ENCODE measurements around the gene LUM.

LUM gene

GRCh38 chr12:91133871-91134270 lies 22.6 kb upstream of the LUM start:
- Mint-ChIP-seq H3K4me3 (no peak overlapping the region), H3K27ac (no peak overlapping the region), H3K36me3 (ENCODE audit: low read depth) (no peaks in the 10 kb centered on the region), H3K4me1 (peaks cover 25% of the 10 kb centered on the region), H3K27me3 (ENCODE audit: low read depth) (no peaks in the 10 kb centered on the region), H3K9me3 (no peaks in the 10 kb centered on the region)
- TF ChIP-seq, protein P1, sequence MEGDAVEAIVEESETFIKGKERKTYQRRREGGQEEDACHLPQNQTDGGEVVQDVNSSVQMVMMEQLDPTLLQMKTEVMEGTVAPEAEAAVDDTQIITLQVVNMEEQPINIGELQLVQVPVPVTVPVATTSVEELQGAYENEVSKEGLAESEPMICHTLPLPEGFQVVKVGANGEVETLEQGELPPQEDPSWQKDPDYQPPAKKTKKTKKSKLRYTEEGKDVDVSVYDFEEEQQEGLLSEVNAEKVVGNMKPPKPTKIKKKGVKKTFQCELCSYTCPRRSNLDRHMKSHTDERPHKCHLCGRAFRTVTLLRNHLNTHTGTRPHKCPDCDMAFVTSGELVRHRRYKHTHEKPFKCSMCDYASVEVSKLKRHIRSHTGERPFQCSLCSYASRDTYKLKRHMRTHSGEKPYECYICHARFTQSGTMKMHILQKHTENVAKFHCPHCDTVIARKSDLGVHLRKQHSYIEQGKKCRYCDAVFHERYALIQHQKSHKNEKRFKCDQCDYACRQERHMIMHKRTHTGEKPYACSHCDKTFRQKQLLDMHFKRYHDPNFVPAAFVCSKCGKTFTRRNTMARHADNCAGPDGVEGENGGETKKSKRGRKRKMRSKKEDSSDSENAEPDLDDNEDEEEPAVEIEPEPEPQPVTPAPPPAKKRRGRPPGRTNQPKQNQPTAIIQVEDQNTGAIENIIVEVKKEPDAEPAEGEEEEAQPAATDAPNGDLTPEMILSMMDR (IDR thresholded peaks at IDR 0.05; ENCODE audit: unreplicated experiment in 3 of 3), result no peak

GRCh38 chr12:91129662-91130362 lies 18.5 kb upstream of the LUM start:
- Mint-ChIP-seq H3K9me3 (no peaks in the 10 kb centered on the region), H3K4me1 (peaks cover 9% of the 10 kb centered on the region), H3K27me3 (ENCODE audit: low read depth) (no peaks in the 10 kb centered on the region), H3K36me3 (ENCODE audit: low read depth) (no peaks in the 10 kb centered on the region), H3K27ac (no peak overlapping the region), H3K4me3 (no peak overlapping the region)
- TF ChIP-seq, protein P1 (IDR thresholded peaks at IDR 0.05; ENCODE audit: unreplicated experiment in 3 of 3), result no peak

GRCh38 chr12:91127751-91128150 lies 16.5 kb upstream of the LUM start:
- H3K4me1 Mint-ChIP-seq, result peaks cover 3% of the 10 kb centered on the region
- TF ChIP-seq, protein P1 (IDR thresholded peaks at IDR 0.05; ENCODE audit: unreplicated experiment in 3 of 3), result no peak
- no peaks in the 10 kb centered on the region for H3K9me3 Mint-ChIP-seq
- H3K27ac Mint-ChIP-seq, result no peak overlapping the region
- no peaks in the 10 kb centered on the region for H3K27me3 Mint-ChIP-seq (ENCODE audit: low read depth)
- no peak overlapping the region for H3K4me3 Mint-ChIP-seq
- no peaks in the 10 kb centered on the region for H3K36me3 Mint-ChIP-seq (ENCODE audit: low read depth)

- TF ChIP-seq, protein P1 (IDR thresholded peaks at IDR 0.05; ENCODE audit: unreplicated experiment in 3 of 3), result no peak
- Mint-ChIP-seq H3K4me3 (no peak overlapping the region), H3K4me1 (no peaks in the 10 kb centered on the region), H3K27me3 (ENCODE audit: low read depth) (no peaks in the 10 kb centered on the region), H3K9me3 (peaks cover 2% of the 10 kb centered on the region), H3K36me3 (ENCODE audit: low read depth) (no peaks in the 10 kb centered on the region), H3K27ac (no peak overlapping the region)
Observed at GRCh38 chr12:91127306-91127705, 16.0 kb upstream of the LUM start.

DNA sequence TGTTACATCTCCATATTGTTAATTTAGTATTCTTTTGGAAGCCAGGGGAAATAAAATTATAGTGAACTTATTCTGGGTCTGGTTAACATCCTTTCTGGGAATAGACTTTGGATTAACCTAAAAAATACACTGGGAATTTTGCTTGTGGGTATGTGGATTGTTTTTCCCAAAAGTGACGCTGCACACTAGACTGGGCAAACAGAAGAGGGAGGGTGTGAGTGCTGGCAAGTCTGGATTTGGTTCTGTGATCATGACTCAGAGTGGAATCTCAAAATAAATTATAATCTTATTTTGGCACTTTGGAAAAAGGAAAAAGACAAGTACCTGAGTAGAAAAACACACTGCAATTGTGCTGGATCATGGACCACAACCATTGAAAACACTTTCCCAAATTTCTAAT lies 15.2 kb upstream of the LUM start:
- Mint-ChIP-seq H3K27me3 (ENCODE audit: low read depth) (no peaks in the 10 kb centered on the region), H3K27ac (no peak overlapping the region), H3K4me1 (no peaks in the 10 kb centered on the region), H3K36me3 (ENCODE audit: low read depth) (no peaks in the 10 kb centered on the region), H3K9me3 (peaks cover 3% of the 10 kb centered on the region), H3K4me3 (no peak overlapping the region)
- TF ChIP-seq, protein P1 (IDR thresholded peaks at IDR 0.05; ENCODE audit: unreplicated experiment in 3 of 3), result no peak

- TF ChIP-seq, protein P1 (IDR thresholded peaks at IDR 0.05; ENCODE audit: unreplicated experiment in 3 of 3), result no peak
- Mint-ChIP-seq H3K36me3 (ENCODE audit: low read depth) (no peaks in the 10 kb centered on the region), H3K4me3 (no peak overlapping the region), H3K27ac (no peak overlapping the region), H3K9me3 (peaks cover 3% of the 10 kb centered on the region), H3K27me3 (ENCODE audit: low read depth) (no peaks in the 10 kb centered on the region), H3K4me1 (no peaks in the 10 kb centered on the region)
Observed at GRCh38 chr12:91123236-91123916, 12.1 kb upstream of the LUM start.

Data from nephron (organoid).